H1 (cell line): ENCODE results near the gene COG7. TPM values are rescaled to one million over a fixed set of nuclear protein-coding genes. Genes with fewer than 3 reads are reported as not detected.

Source experiments
- CTCF ChIA-PET: fragments of 300-600 bp; sonication (Branson Sonifier 250); formaldehyde crosslinking; loops from one replicate; lab custom pipeline; 2021; ENCODE audit not compliant: partially characterized antibody; lab: Charles Lee
- POLR2A ChIA-PET: fragments of 300-600 bp; sonication (Branson Sonifier 250); formaldehyde crosslinking; loops from one replicate; lab custom pipeline; 2021; ENCODE audit warnings: inconsistent platforms; ENCODE audit not compliant: partially characterized antibody; lab: Charles Lee
- DNase-seq, 2 experiments: peaks; one replicate each; pipeline versions ENCODE4 v3.0.0 to v3.0.0-alpha.2; 2010 to 2022; ENCODE audit warnings: low spot score in 2 of 2, low read depth in 1 of 2, mixed read lengths in 1 of 2
- FAIRE-seq: peaks from 2 replicates; lab custom pipeline; 2011; peaks lifted over from hg19 to GRCh38; lab: Jason Lieb, UNC
- H2AFZ ChIP-seq: 2 replicates; pipeline ENCODE4 v1.8.1; 2012; ENCODE audit warnings: low read length, inconsistent platforms
- H2AK5ac ChIP-seq: 2 replicates; pipeline ENCODE4 v1.6.1; 2013; ENCODE audit warnings: low read depth, low read length
- H2BK120ac ChIP-seq: replicated peaks from 2 replicates; pipeline ENCODE3; 2013; ENCODE audit warnings: low read depth, low read length, inconsistent platforms
- H2BK12ac ChIP-seq: 2 replicates; pipeline ENCODE4 v1.6.1; 2013; ENCODE audit warnings: low read depth, low read length
- H2BK15ac ChIP-seq: 2 replicates; pipeline ENCODE4 v1.6.1; 2013; ENCODE audit warnings: low read length
- H2BK20ac ChIP-seq: 2 replicates; pipeline ENCODE4 v1.6.1; 2013; ENCODE audit warnings: low read length
- H2BK5ac ChIP-seq: 2 replicates; pipeline ENCODE4 v1.6.1; 2013; ENCODE audit warnings: low read depth, low read length
- H3K14ac ChIP-seq: 2 replicates; pipeline ENCODE4 v1.6.1; 2013; ENCODE audit warnings: inconsistent platforms; ENCODE audit not compliant: insufficient read length
- H3K18ac ChIP-seq: 2 replicates; pipeline ENCODE4 v1.6.1; 2013; ENCODE audit warnings: low read length; ENCODE audit errors: extremely low read depth
- H3K23ac ChIP-seq: 2 replicates; pipeline ENCODE4 v1.6.1; 2013; ENCODE audit warnings: inconsistent platforms; ENCODE audit not compliant: insufficient read length
- H3K23me2 ChIP-seq: 2 replicates; pipeline ENCODE4 v1.6.1; 2013; ENCODE audit warnings: low read depth, low read length
- H3K27ac ChIP-seq: 2 replicates; pipeline ENCODE4 v1.6.1; 2011; ENCODE audit warnings: low read depth, low read length, inconsistent platforms
- H3K27me3 ChIP-seq, 4 experiments: replicated peaks in 1 of 4; 1 replicate in 1 of 4; 2 replicates in 3 of 4; pipeline versions ENCODE4 v1.6.1 to v1.8.1; 2011 to 2013; ENCODE audit warnings: low read length in 3 of 4, mild to moderate bottlenecking in 3 of 4, inconsistent platforms in 2 of 4, mixed read lengths in 2 of 4, moderate library complexity in 1 of 4; ENCODE audit not compliant: control insufficient read depth in 3 of 4, insufficient read depth in 3 of 4; ENCODE audit errors: extremely low read depth in 1 of 4
- H3K36me3 ChIP-seq, 4 experiments: 2 replicates each; pipeline versions ENCODE4 v1.6.1 to v1.8.1; 2011 to 2013; ENCODE audit warnings: mild to moderate bottlenecking in 4 of 4, low read length in 3 of 4, moderate library complexity in 2 of 4, control low read depth in 1 of 4, inconsistent platforms in 1 of 4; ENCODE audit not compliant: insufficient read depth in 4 of 4, control insufficient read depth in 2 of 4
- H3K4ac ChIP-seq: replicated peaks from 2 replicates; pipeline ENCODE3; 2013; ENCODE audit warnings: low read length, low read depth, mixed read lengths, inconsistent platforms; ENCODE audit not compliant: insufficient read length
- H3K4me1 ChIP-seq, 4 experiments: replicated peaks in 1 of 4; 1 replicate in 1 of 4; 2 replicates in 3 of 4; pipeline versions ENCODE4 v1.6.1 to v1.8.1; 2011 to 2013; ENCODE audit warnings: low read length in 3 of 4, inconsistent platforms in 2 of 4, mixed read lengths in 1 of 4; ENCODE audit not compliant: insufficient read depth in 4 of 4, control insufficient read depth in 3 of 4
- H3K4me2 ChIP-seq, 2 experiments: 2 replicates each; pipeline versions ENCODE4 v1.6.1 to v1.8.1; 2011 to 2013; ENCODE audit warnings: low read depth in 2 of 2, low read length in 2 of 2, control low read depth in 1 of 2, inconsistent platforms in 1 of 2, mild to moderate bottlenecking in 1 of 2; ENCODE audit not compliant: insufficient read depth in 1 of 2
- H3K4me3 ChIP-seq, 4 experiments: fragments of 200-600, 300-600 bp in 1 of 4; sonication (generic), shearing (Covaris generic), sonication (Bioruptor Twin) in 1 of 4; 2 replicates each; pipeline versions ENCODE4 v1.5.1 to v1.8.1; 2011 to 2016; ENCODE audit warnings: low read length in 4 of 4, low read depth in 3 of 4, control low read depth in 2 of 4, inconsistent platforms in 2 of 4, mild to moderate bottlenecking in 2 of 4, mixed read lengths in 1 of 4, moderate library complexity in 1 of 4; ENCODE audit not compliant: insufficient read depth in 2 of 4; ENCODE audit errors: extremely low read depth in 1 of 4
- H3K56ac ChIP-seq: replicated peaks from 2 replicates; pipeline ENCODE3; 2013; ENCODE audit warnings: low read depth, mild to moderate bottlenecking, mixed read lengths, low read length, inconsistent platforms; ENCODE audit not compliant: insufficient read length
- H3K79me1 ChIP-seq: 2 replicates; pipeline ENCODE4 v1.6.1; 2013; ENCODE audit warnings: low read depth, low read length, control low read depth
- H3K79me2 ChIP-seq, 2 experiments: 2 replicates each; pipeline versions ENCODE4 v1.6.1 to v1.8.1; 2012 to 2013; ENCODE audit warnings: low read length in 2 of 2, mild to moderate bottlenecking in 2 of 2, inconsistent platforms in 1 of 2; ENCODE audit not compliant: insufficient read depth in 2 of 2, control insufficient read depth in 1 of 2
- H3K9ac ChIP-seq, 4 experiments: replicated peaks in 1 of 4; 1 replicate in 1 of 4; 2 replicates in 3 of 4; pipeline versions ENCODE4 v1.6.1 to v1.8.1; 2011 to 2013; ENCODE audit warnings: low read depth in 3 of 4, low read length in 3 of 4, control low read depth in 2 of 4, mild to moderate bottlenecking in 2 of 4, moderate library complexity in 2 of 4, inconsistent platforms in 1 of 4; ENCODE audit errors: extremely low read depth in 1 of 4
- H3K9me3 ChIP-seq, 2 experiments: 2 replicates each; pipeline versions ENCODE4 v1.6.1 to v1.8.1; 2012 to 2013; ENCODE audit warnings: mild to moderate bottlenecking in 2 of 2, moderate library complexity in 2 of 2, control low read depth in 1 of 2, inconsistent platforms in 1 of 2, low read depth in 1 of 2, low read length in 1 of 2, mixed read lengths in 1 of 2; ENCODE audit not compliant: insufficient read depth in 2 of 2
- H4K20me1 ChIP-seq, 2 experiments: replicated peaks in 1 of 2; 2 replicates each; pipeline versions ENCODE3 to v1.8.1; 2011 to 2013; ENCODE audit warnings: inconsistent platforms in 2 of 2, low read length in 2 of 2, mild to moderate bottlenecking in 1 of 2; ENCODE audit not compliant: insufficient read depth in 2 of 2, control insufficient read depth in 1 of 2
- H4K5ac ChIP-seq: 2 replicates; pipeline ENCODE4 v1.6.1; 2013; ENCODE audit warnings: low read length, low read depth, mixed read lengths, inconsistent platforms; ENCODE audit not compliant: insufficient read length
- H4K8ac ChIP-seq: 2 replicates; pipeline ENCODE4 v1.8.0; 2013; ENCODE audit warnings: mild to moderate bottlenecking, moderate library complexity, low read length, inconsistent platforms; ENCODE audit not compliant: insufficient read depth; ENCODE audit errors: extremely low read depth
- H4K91ac ChIP-seq: replicated peaks from 2 replicates; pipeline ENCODE3; 2013; ENCODE audit warnings: low read length, mixed read lengths, inconsistent platforms; ENCODE audit not compliant: insufficient read length
- CBX8 ChIP-seq: fragments of 300-800, 300-1000 bp; sonication (generic); IDR thresholded peaks from 2 replicates; pipeline ENCODE4 v1.7.1; 2016; ENCODE audit warnings: low read depth, low read length, borderline replicate concordance
- EZH2 ChIP-seq: fragments of 200-600 bp; sonication (generic); IDR thresholded peaks from 2 replicates; pipeline ENCODE4 v1.7.1; 2012; ENCODE audit warnings: low read depth, mild to moderate bottlenecking, moderate library complexity, low read length, inconsistent platforms; ENCODE audit not compliant: severe bottlenecking
- GTF2F1 ChIP-seq: IDR thresholded peaks from 2 replicates; pipeline ENCODE4 v1.6.1; 2012; ENCODE audit warnings: low read depth, low read length, improper control_type of control experiment, borderline replicate concordance
- JUND ChIP-seq: IDR thresholded peaks from 2 replicates; pipeline ENCODE4 v1.6.1; 2011; ENCODE audit warnings: mild to moderate bottlenecking, improper control_type of control experiment, low read length
- KDM1A ChIP-seq: fragments of 200-600, 300-600 bp; sonication (generic); IDR thresholded peaks from 2 replicates; pipeline ENCODE4 v1.7.1; 2016; ENCODE audit warnings: mild to moderate bottlenecking, low read length, borderline replicate concordance
- POLR2AphosphoS5 ChIP-seq: IDR thresholded peaks from 2 replicates; pipeline ENCODE4 v1.6.1; 2011; ENCODE audit warnings: low read depth, low read length
- SP4 ChIP-seq: IDR thresholded peaks from 2 replicates; pipeline ENCODE4 v1.6.1; 2012; ENCODE audit warnings: low read length, inconsistent platforms
- WGBS, 2 experiments: shearing (Covaris generic) in 1 of 2; methylation state at CpG; one replicate each; pipeline versions ENCODE4 v1.1.6 to v1.1.7; 2013 to 2015; ENCODE audit warnings: low lambda C conversion rate in 2 of 2, mixed read lengths in 2 of 2, inconsistent platforms in 1 of 2, low coverage in 1 of 2, missing lambda C conversion rate in 1 of 2; ENCODE audit not compliant: insufficient replicate concordance in 2 of 2, insufficient coverage in 1 of 2, insufficient read length in 1 of 2; ENCODE audit errors: extremely low coverage in 1 of 2, missing lambda C conversion rate in 1 of 2; 5-methylcytosine and 5-hydroxymethylcytosine counted together
- polyA plus RNA-seq, 7 experiments: library from polyadenylated mRNA; depleted of rRNA in 3 of 7; stranded (reverse) in 5 of 7; unstranded in 2 of 7; fragments of >200 nt in 5 of 7; fragments of 200-250 nt in 2 of 7; gene quantifications; 1 replicate in 5 of 7; 2 replicates in 1 of 7; 4 replicates in 1 of 7; pipeline versions ENCODE4 v1.2.1 to v1.2.3, GENCODE V29; 2011 to 2013; ENCODE audit warnings: missing spikeins in 2 of 7, mixed read lengths in 2 of 7
- total RNA-seq: library from RNA; stranded (reverse); fragmentation: NEBNext Ultra II Directional; extraction: Animal tissue kit (Norgen Biotek cat#: 25700); gene quantifications from 2 replicates; pipeline ENCODE4 v1.2.1, GENCODE V29; 2021
- TF ChIP-seq, protein P1 (sequence below): IDR thresholded peaks from 2 replicates; pipeline ENCODE4 v1.6.1; 2012; ENCODE audit warnings: low read length, inconsistent platforms

The COG7 gene
- total and polyA plus RNA-seq, 2 of the 8 experiments (the other 6 are each of a cell fraction or from before 2014, with no cell fraction given), result 17.2 to 40.4 TPM

DNA sequence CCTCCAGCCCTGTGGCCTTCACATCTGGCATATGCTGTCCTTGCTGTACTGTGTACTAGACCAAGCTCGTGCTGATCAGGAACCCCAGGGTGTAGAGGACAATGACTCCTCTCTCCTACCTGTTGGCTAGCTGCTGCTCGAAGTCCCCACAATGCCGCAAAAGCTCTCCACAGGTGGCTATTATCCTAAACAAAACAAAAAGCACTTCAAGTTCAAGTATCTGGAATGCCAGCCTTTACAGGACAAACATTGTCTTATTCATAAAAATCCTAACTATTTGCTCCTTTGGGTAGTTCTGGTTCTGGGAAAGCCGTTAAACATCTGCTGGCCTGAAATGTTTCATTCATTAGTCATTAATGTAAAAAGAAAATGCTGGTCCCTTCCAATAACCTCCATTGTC is 42.8 kb downstream of the COG7 start:
- H2AFZ ChIP-seq, result no peak overlapping the region
- H4K8ac ChIP-seq, result no peak overlapping the region
- CTCF ChIA-PET, result interaction anchor here (1.0 to 8.4 kb wide), 2 partner anchors 11 to 24 kb away, joined by 3 to 53 read pairs; no protein-coding TSS in a partner anchor
- H4K20me1 ChIP-seq, result no peaks in the 10 kb centered on the region
- H4K91ac ChIP-seq, result no peak overlapping the region
- POLR2A ChIA-PET, result interaction anchor here (1.1 kb wide), 1 partner anchor 13 kb away, joined by 3 read pairs; no protein-coding TSS in a partner anchor
- no peaks in the 10 kb centered on the region for H3K9me3 ChIP-seq
- H2AK5ac ChIP-seq, result no peak overlapping the region; the same call in 1 of the 2 replicates
- H3K18ac ChIP-seq, result peak overlapping the region; percentile 42; the same call in 1 of the 2 replicates
- DNase-seq, result no peak
- no peak overlapping the region for H3K56ac ChIP-seq
- no peak overlapping the region for H3K4me3 ChIP-seq
- peak overlapping the region in 1 of 2 experiments; percentile 40; a peak in 1 of 4 replicates for H3K4me2 ChIP-seq
- no peak overlapping the region for H3K23ac ChIP-seq
- H3K79me1 ChIP-seq, result no peaks in the 10 kb centered on the region
- H3K36me3 ChIP-seq, result peaks cover 3 to 26% (median 6%) of the 10 kb centered on the region in 4 experiments; a peak in 4 of 8 replicates
- no peaks in the 10 kb centered on the region for H3K79me2 ChIP-seq
- no peak overlapping the region for H3K27ac ChIP-seq
- no peaks in the 10 kb centered on the region for H3K23me2 ChIP-seq
- H3K27me3 ChIP-seq, result no peaks in the 10 kb centered on the region
- H2BK12ac ChIP-seq, result no peak overlapping the region; the same call in 1 of the 2 replicates
- H2BK15ac ChIP-seq, result no peak overlapping the region
- H2BK5ac ChIP-seq, result 0 out of 2 replicates have a peak overlapping the region, but pooled peaks have one; percentile 21
- H3K9ac ChIP-seq, result no peak overlapping the region
- H2BK120ac ChIP-seq, result no peak overlapping the region
- 53% methylated on average over 4 of the region's 4 CpGs; no CpG with 5 or more reads in 1 of the 2 experiments for WGBS, 2 experiments
- peaks cover 4 to 14% (median 9%) of the 10 kb centered on the region in 4 experiments for H3K4me1 ChIP-seq
- no peak for FAIRE-seq
- no peak overlapping the region for H4K5ac ChIP-seq
- TF ChIP-seq CBX8, result no peak
- TF ChIP-seq KDM1A, result no peak
- TF ChIP-seq SP4, result no peak
- no peak for TF ChIP-seq POLR2AphosphoS5
- no peak for TF ChIP-seq JUND
- TF ChIP-seq EZH2, result no peak
- no peak for TF ChIP-seq GTF2F1
- TF ChIP-seq, protein P1, sequence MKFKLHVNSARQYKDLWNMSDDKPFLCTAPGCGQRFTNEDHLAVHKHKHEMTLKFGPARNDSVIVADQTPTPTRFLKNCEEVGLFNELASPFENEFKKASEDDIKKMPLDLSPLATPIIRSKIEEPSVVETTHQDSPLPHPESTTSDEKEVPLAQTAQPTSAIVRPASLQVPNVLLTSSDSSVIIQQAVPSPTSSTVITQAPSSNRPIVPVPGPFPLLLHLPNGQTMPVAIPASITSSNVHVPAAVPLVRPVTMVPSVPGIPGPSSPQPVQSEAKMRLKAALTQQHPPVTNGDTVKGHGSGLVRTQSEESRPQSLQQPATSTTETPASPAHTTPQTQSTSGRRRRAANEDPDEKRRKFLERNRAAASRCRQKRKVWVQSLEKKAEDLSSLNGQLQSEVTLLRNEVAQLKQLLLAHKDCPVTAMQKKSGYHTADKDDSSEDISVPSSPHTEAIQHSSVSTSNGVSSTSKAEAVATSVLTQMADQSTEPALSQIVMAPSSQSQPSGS, result no peak
- H2BK20ac ChIP-seq, result peak overlapping the region; percentile 3; the same call in 1 of the 2 replicates
- no peak overlapping the region for H3K4ac ChIP-seq
- H3K14ac ChIP-seq, result no peak overlapping the region
